IPS-20b (cell line): ENCODE data around the gene LYSMD4.

ENCODE experiments used
- H3K27ac ChIP-seq: one replicate; pipeline ENCODE4 v1.5.1; 2013; ENCODE audit warnings: low read length
- H3K27me3 ChIP-seq: 2 replicates; pipeline ENCODE4 v1.6.1; 2013; ENCODE audit warnings: mild to moderate bottlenecking, low read length, inconsistent platforms; ENCODE audit not compliant: insufficient read depth
- H3K36me3 ChIP-seq: 2 replicates; pipeline ENCODE4 v1.6.1; 2013; ENCODE audit warnings: low read depth, mild to moderate bottlenecking, inconsistent platforms, low read length, moderate library complexity; ENCODE audit not compliant: insufficient read depth
- H3K4me1 ChIP-seq: 2 replicates; pipeline ENCODE4 v1.6.1; 2013; ENCODE audit warnings: mild to moderate bottlenecking, control low read depth, inconsistent platforms, low read length, moderate library complexity; ENCODE audit not compliant: insufficient read depth
- H3K4me3 ChIP-seq: 2 replicates; pipeline ENCODE4 v1.5.1; 2013; ENCODE audit warnings: mild to moderate bottlenecking, low read length, inconsistent platforms
- H3K9ac ChIP-seq: 2 replicates; pipeline ENCODE4 v1.6.1; 2013; ENCODE audit warnings: low read depth, mild to moderate bottlenecking, inconsistent platforms, low read length, moderate library complexity
- H3K9me3 ChIP-seq: 2 replicates; pipeline ENCODE4 v1.6.1; 2013; ENCODE audit warnings: mild to moderate bottlenecking, low read depth, low read length, inconsistent platforms; ENCODE audit not compliant: insufficient read depth

The LYSMD4 gene

GRCh38 chr15:99702895-99703602, 30.2 kb downstream of the LYSMD4 start:
- Histone ChIP-seq H3K4me1 (peaks cover 13% of the 10 kb centered on the region; the same call in 1 of the 2 replicates), H3K27ac (peak overlapping the region; percentile 30), H3K9me3 (no peaks in the 10 kb centered on the region), H3K9ac (peak overlapping the region; percentile 47; the same call in 1 of the 2 replicates), H3K27me3 (no peaks in the 10 kb centered on the region), H3K4me3 (no peak overlapping the region), H3K36me3 (peaks cover 6% of the 10 kb centered on the region)

- Histone ChIP-seq H3K9me3 (no peaks in the 10 kb centered on the region), H3K27ac (no peak overlapping the region), H3K4me1 (no peaks in the 10 kb centered on the region)
Observed at GRCh38 chr15:99696096-99696495, 37.1 kb downstream of the LYSMD4 start.

GRCh38 chr15:99692825-99693224, 40.4 kb downstream of the LYSMD4 start:
- H3K36me3 ChIP-seq = peaks cover 52% of the 10 kb centered on the region
- H3K9ac ChIP-seq = no peak overlapping the region
- no peak overlapping the region for H3K27ac ChIP-seq
- no peaks in the 10 kb centered on the region for H3K4me1 ChIP-seq
- H3K27me3 ChIP-seq = no peaks in the 10 kb centered on the region
- H3K9me3 ChIP-seq = no peaks in the 10 kb centered on the region; the same call in 1 of the 2 replicates
- no peak overlapping the region for H3K4me3 ChIP-seq

More at GRCh38 chr15:99696096-99696495, 37.1 kb downstream of the LYSMD4 start:
- H3K27me3 ChIP-seq = no peaks in the 10 kb centered on the region
- peaks cover 38% of the 10 kb centered on the region; the same call in 1 of the 2 replicates for H3K36me3 ChIP-seq
- H3K9ac ChIP-seq = no peak overlapping the region
- H3K4me3 ChIP-seq = no peak overlapping the region

- no peaks in the 10 kb centered on the region for H3K4me1 ChIP-seq
- H3K4me3 ChIP-seq = no peak overlapping the region
- no peaks in the 10 kb centered on the region for H3K27me3 ChIP-seq
- peaks cover 10% of the 10 kb centered on the region for H3K9me3 ChIP-seq
- H3K27ac ChIP-seq = no peak overlapping the region
- H3K9ac ChIP-seq = no peak overlapping the region
- H3K36me3 ChIP-seq = peaks cover 30% of the 10 kb centered on the region
Observed at GRCh38 chr15:99686290-99686689, 46.9 kb downstream of the LYSMD4 start.

- Histone ChIP-seq H3K4me1 (no peaks in the 10 kb centered on the region), H3K27me3 (no peaks in the 10 kb centered on the region), H3K9me3 (peaks cover 10% of the 10 kb centered on the region; the same call in 1 of the 2 replicates), H3K27ac (no peak overlapping the region), H3K9ac (no peak overlapping the region), H3K36me3 (peaks cover 32% of the 10 kb centered on the region), H3K4me3 (no peak overlapping the region)
Observed at GRCh38 chr15:99683000-99683670, 50.1 kb downstream of the LYSMD4 start.

- Histone ChIP-seq H3K9ac (no peak overlapping the region), H3K4me3 (no peak overlapping the region), H3K4me1 (no peaks in the 10 kb centered on the region), H3K27me3 (no peaks in the 10 kb centered on the region), H3K36me3 (peaks cover 37% of the 10 kb centered on the region), H3K27ac (no peak overlapping the region), H3K9me3 (peaks cover 10% of the 10 kb centered on the region; the same call in 1 of the 2 replicates)
Observed at GRCh38 chr15:99682455-99682854, 50.8 kb downstream of the LYSMD4 start.

- Histone ChIP-seq H3K9me3 (peaks cover 10% of the 10 kb centered on the region; the same call in 1 of the 2 replicates), H3K27me3 (no peaks in the 10 kb centered on the region), H3K36me3 (peaks cover 41% of the 10 kb centered on the region), H3K4me3 (no peak overlapping the region), H3K9ac (no peak overlapping the region), H3K4me1 (no peaks in the 10 kb centered on the region), H3K27ac (no peak overlapping the region)
Observed at GRCh38 chr15:99681990-99682389, 51.2 kb downstream of the LYSMD4 start.

- H3K4me3 ChIP-seq = no peak overlapping the region
- no peak overlapping the region for H3K9ac ChIP-seq
- H3K9me3 ChIP-seq = no peaks in the 10 kb centered on the region
- no peaks in the 10 kb centered on the region for H3K4me1 ChIP-seq
- peaks cover 45% of the 10 kb centered on the region for H3K36me3 ChIP-seq
- no peaks in the 10 kb centered on the region for H3K27me3 ChIP-seq
- no peak overlapping the region for H3K27ac ChIP-seq
Observed at GRCh38 chr15:99680276-99680675, 53.0 kb downstream of the LYSMD4 start.

GRCh38 chr15:99677540-99678134, 55.6 kb downstream of the LYSMD4 start:
- peaks cover 60% of the 10 kb centered on the region for H3K36me3 ChIP-seq
- H3K27ac ChIP-seq = no peak overlapping the region
- no peaks in the 10 kb centered on the region for H3K4me1 ChIP-seq
- no peak overlapping the region for H3K4me3 ChIP-seq
- H3K9me3 ChIP-seq = no peaks in the 10 kb centered on the region
- H3K27me3 ChIP-seq = no peaks in the 10 kb centered on the region
- H3K9ac ChIP-seq = no peak overlapping the region
